ENCODE results near the gene SORCS2. TPM values are rescaled to one million over a fixed set of nuclear protein-coding genes. Genes with fewer than 3 reads are reported as not detected.

The SORCS2 gene
- total and polyA plus RNA-seq, 2 of the 4 experiments (the other 2 are of a cell fraction): 0.36 to 0.62 TPM

- H3K4me3 ChIP-seq (ENCODE audit: insufficient read depth, low read depth, low read length): no peak overlapping the region
- no peaks in the 10 kb centered on the region for H3K36me3 ChIP-seq (ENCODE audit: control insufficient read depth, insufficient read depth, low read length)
- intact Hi-C loops (cut with micrococcal nuclease): no loop called here
- ATAC-seq (ENCODE audit: low read depth) (no peak), DNase-seq (no peak)
- H3K27me3 ChIP-seq (ENCODE audit: control insufficient read depth, insufficient read depth, low read length): peaks cover 56% of the 10 kb centered on the region
- CTCF ChIA-PET: no interaction called here
- H2BK120ac ChIP-seq (ENCODE audit: low read depth, low read length): no peak overlapping the region
- H3K79me1 ChIP-seq (ENCODE audit: low read depth in 1 of 2, low read length in 2 of 2): no peaks in the 10 kb centered on the region
- H3K27ac ChIP-seq (ENCODE audit: insufficient read depth, low read length): no peak overlapping the region
- no peak overlapping the region for H2AFZ ChIP-seq (replicated peaks; ENCODE audit: low read length, poor library complexity)
- no peak overlapping the region for H2AK5ac ChIP-seq (ENCODE audit: low read depth, low read length)
- no peak overlapping the region for H4K91ac ChIP-seq (ENCODE audit: insufficient read depth, low read depth, low read length)
- 62% methylated on average over 9 of the region's 17 CpGs; no CpG with 5 or more reads in 1 of the 2 experiments for WGBS, 2 experiments (ENCODE audit: extremely low coverage in 2 of 2, insufficient read length in 1 of 2)
- H3K14ac ChIP-seq (replicated peaks; ENCODE audit: low read depth, low read length): no peak overlapping the region
- H3K4ac ChIP-seq (ENCODE audit: low read depth, low read length): no peak overlapping the region
- POLR2A ChIA-PET (ENCODE audit: unreplicated experiment): no interaction called here
- no peak overlapping the region for H3K23ac ChIP-seq (ENCODE audit: low read depth, low read length)
- H3K4me2 ChIP-seq (ENCODE audit: low read depth, low read length): no peak overlapping the region
- no peaks in the 10 kb centered on the region for H4K20me1 ChIP-seq (ENCODE audit: insufficient read depth, low read length)
- H4K8ac ChIP-seq (ENCODE audit: low read depth in 2 of 2, low read length in 2 of 2): no peak overlapping the region
- no peaks in the 10 kb centered on the region for H3K9me3 ChIP-seq (ENCODE audit: control insufficient read depth, insufficient read depth, low read length)
- H3K9ac ChIP-seq (ENCODE audit: low read depth, low read length): no peak overlapping the region
- in situ Hi-C loops (cut with MboI; ENCODE audit: low sequenced_read_pairs): no loop called here
- H3K18ac ChIP-seq (ENCODE audit: low read depth, low read length): no peak overlapping the region
- no peak overlapping the region for H4K5ac ChIP-seq (ENCODE audit: low read depth, low read length)
- no peaks in the 10 kb centered on the region for H3K4me1 ChIP-seq (ENCODE audit: control insufficient read depth, insufficient read depth, low read length)
- no peak overlapping the region for H2BK5ac ChIP-seq (ENCODE audit: low read depth, low read length, poor library complexity, severe bottlenecking)
- BruUV-seq (replicated peaks): no TSS peak
- no peaks in the 10 kb centered on the region for H3K9me1 ChIP-seq (ENCODE audit: insufficient read depth, low read length)
- dilution Hi-C loops (cut with HindIII; ENCODE audit: low sequenced_read_pairs, unreplicated experiment): no loop called here
- no peak for TF ChIP-seq MXI1 (IDR thresholded peaks at IDR 0.05; ENCODE audit: borderline replicate concordance, low read depth, low read length)
- no peak for TF ChIP-seq RCOR1 (IDR thresholded peaks at IDR 0.05; ENCODE audit: insufficient replicate concordance, low read length)
- TF ChIP-seq CTCF (conservative IDR thresholded peaks at IDR 0.05; ENCODE audit: low read depth, low read length): no peak
- TF ChIP-seq BHLHE40 (IDR thresholded peaks at IDR 0.05; ENCODE audit: low read depth, low read length): no peak
- TF ChIP-seq RAD21 (IDR thresholded peaks at IDR 0.05; ENCODE audit: low read length): no peak
- TF ChIP-seq ELK1 (IDR thresholded peaks at IDR 0.05; ENCODE audit: borderline replicate concordance, low read depth, low read length): no peak
- no peak for TF ChIP-seq MAFK (IDR thresholded peaks at IDR 0.05; ENCODE audit: low read depth, low read length)
- H3K56ac ChIP-seq (ENCODE audit: extremely low read depth, insufficient read depth, low read length): no peak overlapping the region
- no peak overlapping the region for H2BK15ac ChIP-seq (ENCODE audit: low read depth, low read length)
- H2BK20ac ChIP-seq (ENCODE audit: low read depth, low read length): no peak overlapping the region
- H2AK9ac ChIP-seq (replicated peaks; ENCODE audit: low read depth, low read length, poor library complexity): no peak overlapping the region
Observed at GRCh38 chr4:7301126-7301785, 108.9 kb downstream of the SORCS2 start.
